Measurements from ENCODE around the gene RNASEH2B.

RNASEH2B gene

GRCh38 chr13:50914848-50915247 is 5.3 kb downstream of the RNASEH2B start:
- no peak for TF ChIP-seq CTCF (IDR thresholded peaks at IDR 0.05; ENCODE audit: extremely low read depth, missing control alignments)
- no peak for DNase-seq (ENCODE audit: low spot score)

DNA sequence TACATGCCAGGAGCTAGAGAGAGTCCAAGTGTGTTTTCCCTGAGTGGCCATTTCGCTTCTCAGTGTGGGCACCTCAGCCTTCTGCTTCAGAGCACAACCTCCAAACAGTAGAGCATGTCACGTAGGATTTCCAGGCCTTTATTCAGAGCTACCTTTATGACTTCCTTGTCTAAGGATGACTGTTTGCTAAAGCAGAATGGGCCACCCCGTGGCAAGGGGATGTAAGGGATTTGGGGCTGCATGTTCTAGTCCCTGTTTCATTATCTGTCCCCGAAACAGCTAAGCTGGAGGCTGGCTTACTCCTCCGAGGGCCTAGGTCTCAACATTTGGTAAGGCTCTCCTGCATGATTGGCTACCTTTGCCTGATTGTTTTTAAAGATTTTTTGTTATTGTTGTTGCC is 6.0 kb downstream of the RNASEH2B start:
- no peak for DNase-seq (ENCODE audit: low spot score)
- peak; percentile 4 for TF ChIP-seq CTCF (IDR thresholded peaks at IDR 0.05; ENCODE audit: extremely low read depth, missing control alignments)

DNA sequence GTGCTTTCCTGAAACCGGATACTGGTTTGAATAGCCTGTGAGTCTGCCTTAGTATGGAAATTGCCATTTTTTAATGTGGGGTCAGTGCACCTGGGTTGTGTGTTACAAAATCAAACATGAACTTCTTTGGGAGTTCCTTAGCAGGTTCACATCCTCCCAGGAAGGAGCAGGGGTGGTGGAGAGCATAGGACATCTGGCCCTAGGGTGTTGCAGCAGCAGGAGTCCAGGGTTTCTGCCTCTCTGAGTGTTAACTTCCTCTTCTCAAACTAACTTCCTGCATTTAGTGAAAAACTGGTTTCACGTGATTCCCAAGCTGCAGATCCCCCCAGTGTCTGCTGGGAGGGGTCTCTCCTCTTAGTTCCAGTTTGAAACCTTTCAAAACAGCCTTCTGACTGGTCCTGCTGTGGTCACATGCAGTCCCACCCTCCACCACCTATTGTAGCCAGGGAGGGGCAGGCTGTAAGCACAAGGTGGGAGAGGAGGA is 7.2 kb downstream of the RNASEH2B start:
- DNase-seq (ENCODE audit: low spot score) = peak; percentile 13
- no peak for TF ChIP-seq CTCF (IDR thresholded peaks at IDR 0.05; ENCODE audit: extremely low read depth, missing control alignments)

GRCh38 chr13:50917572-50917971 is 8.0 kb downstream of the RNASEH2B start:
- TF ChIP-seq CTCF (IDR thresholded peaks at IDR 0.05; ENCODE audit: extremely low read depth, missing control alignments) = no peak
- no peak for DNase-seq (ENCODE audit: low spot score)

- no peak for DNase-seq (ENCODE audit: low spot score)
- TF ChIP-seq CTCF (IDR thresholded peaks at IDR 0.05; ENCODE audit: extremely low read depth, missing control alignments) = no peak
Measured at GRCh38 chr13:50918567-50918966, 9.0 kb downstream of the RNASEH2B start.

GRCh38 chr13:50919277-50919676 is 9.7 kb downstream of the RNASEH2B start:
- no peak for TF ChIP-seq CTCF (IDR thresholded peaks at IDR 0.05; ENCODE audit: extremely low read depth, missing control alignments)
- DNase-seq (ENCODE audit: low spot score) = no peak

GRCh38 chr13:50921706-50922105 is 12.1 kb downstream of the RNASEH2B start:
- no peak for TF ChIP-seq CTCF (IDR thresholded peaks at IDR 0.05; ENCODE audit: extremely low read depth, missing control alignments)
- no peak for DNase-seq (ENCODE audit: low spot score)
